WERI-Rb-1 (cell line): ENCODE measurements around the gene DAND5.

Source experiments
- DNase-seq: peaks from one replicate; pipeline ENCODE4 v3.0.0-alpha.2; 2020
- H3K27ac ChIP-seq: fragments of 250-450 bp; sonication (Bioruptor Pico); 2 replicates; pipeline ENCODE4 v1.5.1; 2020; ENCODE audit warnings: mild to moderate bottlenecking, moderate library complexity
- H3K27me3 ChIP-seq: fragments of 250-450 bp; sonication (Bioruptor Pico); 2 replicates; pipeline ENCODE4 v1.5.1; 2021; ENCODE audit warnings: mild to moderate bottlenecking, low read depth, moderate library complexity; ENCODE audit not compliant: insufficient read depth, severe bottlenecking
- H3K36me3 ChIP-seq: fragments of 250-450 bp; sonication (Bioruptor Pico); 2 replicates; pipeline ENCODE4 v1.5.1; 2020; ENCODE audit warnings: mild to moderate bottlenecking, moderate library complexity
- H3K4me3 ChIP-seq: 2 replicates; pipeline ENCODE4 v1.5.1; 2011; ENCODE audit warnings: low read depth, mild to moderate bottlenecking, control low read depth, low read length
- H3K9me3 ChIP-seq: fragments of 250-450 bp; sonication (Bioruptor Pico); 2 replicates; pipeline ENCODE4 v1.5.1; 2021; ENCODE audit warnings: mild to moderate bottlenecking, moderate library complexity; ENCODE audit not compliant: severe bottlenecking
- TF ChIP-seq, protein P1 (sequence below): IDR thresholded peaks from 2 replicates; pipeline ENCODE4 v1.5.1; 2011; ENCODE audit warnings: low read depth, mild to moderate bottlenecking, control low read depth, inconsistent platforms, low read length

The DAND5 gene

DNA sequence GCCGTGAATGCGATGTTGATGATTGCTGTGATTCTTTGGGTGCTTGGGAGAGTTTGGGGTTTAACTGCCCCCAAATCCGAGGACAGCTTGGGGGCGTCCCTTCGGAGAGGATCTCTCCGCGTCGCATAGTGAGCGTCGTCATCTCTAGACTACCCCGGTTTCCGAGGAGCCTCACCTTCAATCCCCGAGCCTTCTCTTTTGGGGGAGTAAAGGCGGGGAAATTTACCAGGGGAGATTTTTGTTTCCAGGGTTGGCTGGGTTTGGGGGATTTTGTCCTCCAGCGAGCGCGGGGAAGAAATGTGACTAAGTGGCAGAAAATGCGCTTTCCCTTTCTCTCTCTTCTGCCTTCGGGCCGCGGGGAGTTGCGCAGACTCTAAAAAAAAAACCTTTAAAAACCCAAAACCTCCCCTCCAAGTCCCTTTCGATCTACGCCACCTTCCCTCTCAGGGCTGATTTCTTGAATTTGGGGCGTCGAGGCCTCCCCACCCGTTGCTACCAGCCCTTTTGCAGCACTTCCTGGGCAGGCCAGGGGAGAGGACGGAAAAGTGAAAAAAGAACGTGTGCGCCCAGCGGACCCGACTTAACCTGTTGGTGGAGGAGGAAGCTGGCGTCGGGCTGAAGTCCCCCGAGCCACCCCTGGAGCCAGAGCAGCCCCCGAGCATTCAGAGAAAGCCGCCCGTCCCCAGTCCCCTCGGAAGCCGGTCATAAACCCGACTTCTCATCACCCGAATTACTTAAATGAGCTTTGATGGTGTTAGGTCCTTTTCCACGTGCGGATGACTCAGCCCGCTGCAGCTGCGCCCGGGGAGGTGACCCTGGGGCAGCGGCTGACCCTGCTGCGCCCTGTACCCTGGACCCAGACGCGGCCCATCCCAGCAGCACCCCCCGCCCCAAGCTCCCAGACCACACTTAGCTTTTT, 43.6 kb downstream of the DAND5 start:
- Histone ChIP-seq H3K27ac (no peak overlapping the region), H3K9me3 (no peaks in the 10 kb centered on the region), H3K4me3 (peak overlapping the region; percentile 59), H3K36me3 (no peaks in the 10 kb centered on the region), H3K27me3 (peaks cover 21% of the 10 kb centered on the region)
- TF ChIP-seq, protein P1, sequence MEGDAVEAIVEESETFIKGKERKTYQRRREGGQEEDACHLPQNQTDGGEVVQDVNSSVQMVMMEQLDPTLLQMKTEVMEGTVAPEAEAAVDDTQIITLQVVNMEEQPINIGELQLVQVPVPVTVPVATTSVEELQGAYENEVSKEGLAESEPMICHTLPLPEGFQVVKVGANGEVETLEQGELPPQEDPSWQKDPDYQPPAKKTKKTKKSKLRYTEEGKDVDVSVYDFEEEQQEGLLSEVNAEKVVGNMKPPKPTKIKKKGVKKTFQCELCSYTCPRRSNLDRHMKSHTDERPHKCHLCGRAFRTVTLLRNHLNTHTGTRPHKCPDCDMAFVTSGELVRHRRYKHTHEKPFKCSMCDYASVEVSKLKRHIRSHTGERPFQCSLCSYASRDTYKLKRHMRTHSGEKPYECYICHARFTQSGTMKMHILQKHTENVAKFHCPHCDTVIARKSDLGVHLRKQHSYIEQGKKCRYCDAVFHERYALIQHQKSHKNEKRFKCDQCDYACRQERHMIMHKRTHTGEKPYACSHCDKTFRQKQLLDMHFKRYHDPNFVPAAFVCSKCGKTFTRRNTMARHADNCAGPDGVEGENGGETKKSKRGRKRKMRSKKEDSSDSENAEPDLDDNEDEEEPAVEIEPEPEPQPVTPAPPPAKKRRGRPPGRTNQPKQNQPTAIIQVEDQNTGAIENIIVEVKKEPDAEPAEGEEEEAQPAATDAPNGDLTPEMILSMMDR = no peak
- peak; percentile 50 for DNase-seq

DNA sequence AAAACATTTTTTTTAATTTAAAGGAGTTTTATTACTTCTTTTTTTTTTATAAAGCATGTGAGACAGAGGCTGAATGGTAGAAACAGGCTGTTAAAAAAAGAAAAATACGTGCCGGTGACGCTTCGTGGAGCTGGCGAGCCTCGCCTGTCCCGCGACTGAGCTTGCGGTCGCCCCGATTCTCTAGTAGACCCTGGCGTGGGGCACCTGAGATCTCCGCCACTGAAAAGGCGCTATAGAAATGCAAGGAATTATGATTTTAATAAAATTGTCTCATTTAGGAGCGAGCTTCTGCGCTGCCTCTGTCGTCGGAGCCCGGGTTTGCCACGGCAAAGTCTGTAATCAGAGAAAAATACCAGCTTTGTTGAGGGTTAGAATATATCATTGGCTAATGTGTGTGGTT, 44.3 kb downstream of the DAND5 start:
- H3K4me3 ChIP-seq = peak overlapping the region; percentile 59
- no peak for DNase-seq
- TF ChIP-seq, protein P1 = no peak
- no peaks in the 10 kb centered on the region for H3K9me3 ChIP-seq
- H3K27ac ChIP-seq = no peak overlapping the region
- no peaks in the 10 kb centered on the region for H3K36me3 ChIP-seq
- peaks cover 21% of the 10 kb centered on the region for H3K27me3 ChIP-seq

DNA sequence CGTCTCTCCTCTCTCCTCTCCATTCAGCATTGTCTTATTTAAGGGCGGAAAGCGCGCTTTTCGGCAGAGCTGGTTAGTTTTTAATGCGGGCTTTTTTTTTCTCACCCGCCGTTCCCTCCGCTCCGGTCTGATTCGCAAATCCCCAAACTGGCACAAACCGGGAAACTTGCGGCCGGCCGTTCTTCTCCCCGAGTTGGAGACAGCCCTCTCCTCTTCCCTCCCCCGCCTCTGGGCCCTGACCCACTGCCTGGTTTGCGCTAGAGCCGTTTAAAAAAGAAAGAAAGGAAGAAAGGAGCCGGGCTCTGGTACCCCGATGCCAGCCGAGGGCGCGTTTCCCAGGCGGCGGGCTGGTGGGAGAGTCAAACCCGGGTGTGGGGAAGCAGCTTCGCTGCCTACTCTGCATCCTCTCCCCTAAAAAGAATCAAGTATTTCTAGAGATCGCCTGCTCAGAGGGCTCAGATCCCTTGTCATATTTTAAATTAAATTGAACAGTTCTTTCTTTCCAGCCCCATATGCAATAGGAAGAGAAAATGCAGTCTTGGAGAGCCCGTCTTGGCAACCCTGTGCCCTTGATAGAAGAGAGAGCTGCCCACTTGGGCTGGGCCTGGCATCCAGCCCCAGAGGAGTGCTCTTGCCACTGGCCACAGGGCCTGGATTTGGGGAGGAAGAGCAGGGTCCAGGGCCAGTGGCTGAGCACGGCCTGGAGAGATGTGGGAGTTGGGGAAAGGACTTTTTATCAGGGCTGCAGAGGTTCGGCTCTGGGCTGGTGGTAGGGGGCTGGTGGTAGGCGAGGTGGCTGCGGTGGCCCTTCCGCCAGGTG, 44.9 kb downstream of the DAND5 start:
- Histone ChIP-seq H3K36me3 (no peaks in the 10 kb centered on the region), H3K27ac (no peak overlapping the region), H3K27me3 (peaks cover 21% of the 10 kb centered on the region), H3K9me3 (no peaks in the 10 kb centered on the region), H3K4me3 (peak overlapping the region; percentile 59)
- DNase-seq = peak; percentile 56
- TF ChIP-seq, protein P1 = no peak

DNA sequence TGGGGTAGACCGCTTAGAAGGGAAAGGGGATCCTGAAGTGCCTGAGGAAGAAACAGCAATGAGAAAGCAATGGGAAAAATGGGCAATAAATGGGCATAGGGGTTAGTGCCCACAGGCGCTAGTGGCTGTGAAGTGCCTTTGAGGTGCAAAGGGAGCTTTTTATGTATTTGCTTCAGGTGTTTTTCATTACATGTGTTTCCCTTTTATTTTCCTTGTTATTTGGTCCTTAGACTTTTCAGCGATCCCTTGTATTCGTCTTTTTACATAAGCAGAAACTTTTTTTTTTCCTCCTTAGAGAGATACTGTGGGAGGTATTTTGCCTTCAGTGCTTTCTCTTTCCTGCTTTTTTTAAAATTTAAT, 45.5 kb downstream of the DAND5 start:
- Histone ChIP-seq H3K9me3 (no peaks in the 10 kb centered on the region), H3K27me3 (peaks cover 21% of the 10 kb centered on the region), H3K36me3 (no peaks in the 10 kb centered on the region), H3K4me3 (no peak overlapping the region), H3K27ac (no peak overlapping the region)
- DNase-seq = no peak
- TF ChIP-seq, protein P1 = no peak

DNA sequence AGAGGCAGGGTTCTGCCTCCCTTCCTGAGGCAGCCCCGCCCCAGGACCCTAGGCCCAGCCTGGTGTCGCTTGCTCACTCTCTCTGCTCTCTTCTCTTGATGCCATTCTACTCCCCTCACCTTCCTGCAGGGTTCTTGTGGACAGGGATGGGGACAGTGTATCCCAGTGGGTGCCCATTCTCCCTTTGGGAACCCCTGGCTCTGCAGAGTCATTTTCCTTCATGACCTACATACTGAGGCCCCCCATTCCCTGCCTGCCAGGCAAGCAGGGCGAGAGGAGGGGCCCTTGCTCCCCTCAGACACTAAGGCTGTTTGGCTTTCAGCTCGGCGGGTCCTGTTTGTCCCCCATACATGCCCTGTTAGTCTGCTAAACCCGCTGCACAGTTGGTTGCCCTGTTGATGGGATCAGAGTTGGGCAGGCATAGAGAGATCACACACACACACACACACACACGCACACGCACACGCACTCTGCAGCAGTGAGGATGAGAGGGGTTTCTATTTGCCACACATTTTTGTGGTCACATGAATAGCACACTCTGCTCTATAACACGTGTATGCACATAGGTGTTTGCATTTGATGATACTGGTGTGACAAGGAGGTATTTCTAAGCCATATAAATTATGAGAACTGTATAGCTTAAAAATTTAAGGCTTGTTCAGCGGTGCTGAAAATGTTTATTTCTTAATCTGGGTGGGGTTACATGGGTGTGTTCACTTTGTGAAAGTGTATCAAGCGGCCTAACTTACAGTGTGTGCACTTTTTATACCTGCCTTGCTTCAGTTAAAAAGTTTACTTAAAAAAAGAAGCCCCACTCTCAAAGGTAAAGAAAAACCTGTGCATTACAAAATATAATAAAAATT, 46.2 kb downstream of the DAND5 start:
- Histone ChIP-seq H3K4me3 (no peak overlapping the region), H3K27me3 (peaks cover 21% of the 10 kb centered on the region), H3K36me3 (no peaks in the 10 kb centered on the region), H3K9me3 (no peaks in the 10 kb centered on the region), H3K27ac (no peak overlapping the region)
- no peak for DNase-seq
- TF ChIP-seq, protein P1 = no peak
